ENCODE data around the gene IPO11. TPM values are rescaled to one million over a fixed set of nuclear protein-coding genes. Genes with fewer than 3 reads are reported as not detected.

The IPO11 gene
- total and polyA plus RNA-seq, 2 donors, result 15.8 to 53.6 TPM

Small RNA genes lying within 50 kb of the gene (small RNA-seq; reads per million reads assigned to genes)
- gene CKS1BP3, result not detected
- not detected for gene RNU6-661P

Other genes starting within 250 kb of the IPO11 start
- gene KIF2A, start 106.6 kb upstream of the IPO11 start, total RNA-seq, result 87.9 TPM
- 16.6 TPM for gene KIF2A, start 106.6 kb upstream of the IPO11 start, polyA plus RNA-seq
- 28.9 TPM for gene DIMT1, start 8.9 kb upstream of the IPO11 start, total RNA-seq
- 26.8 TPM for gene DIMT1, start 8.9 kb upstream of the IPO11 start, polyA plus RNA-seq
- gene LRRC70, start 166.1 kb downstream of the IPO11 start, total RNA-seq, result 18.1 TPM
- 5.4 TPM for gene LRRC70, start 166.1 kb downstream of the IPO11 start, polyA plus RNA-seq